Erythroblast (primary cell): ENCODE data around the gene TCEAL7.

ENCODE experiments used
- GATA1 ChIP-seq: IDR thresholded peaks from 2 replicates; pipeline ENCODE4 v1.6.1; 2011; ENCODE audit warnings: low read depth, mild to moderate bottlenecking, control low read depth, low read length, moderate library complexity
- POLR2A ChIP-seq: IDR thresholded peaks from 2 replicates; pipeline ENCODE4 v1.6.1; 2011; ENCODE audit warnings: mild to moderate bottlenecking, low read length

DNA sequence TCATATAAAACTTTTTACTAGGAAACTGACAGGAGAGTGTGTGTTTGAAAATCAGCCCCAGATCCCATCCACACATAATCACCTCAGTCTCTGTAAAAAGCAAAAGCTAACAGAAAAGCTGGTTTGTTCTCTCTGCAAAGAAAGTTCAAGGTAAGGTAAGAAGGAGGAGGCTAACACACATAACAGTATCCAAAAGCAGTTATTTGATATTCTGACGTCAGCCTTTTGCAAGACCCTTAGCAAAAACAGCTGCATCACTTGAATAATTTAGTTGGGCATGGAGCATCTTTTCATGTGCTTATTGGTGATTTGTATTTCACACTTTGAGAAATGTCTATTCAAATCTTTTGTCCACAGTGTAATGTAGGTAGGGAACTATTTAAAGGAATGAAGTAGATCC, 31.8 kb downstream of the TCEAL7 start:
- no peak for TF ChIP-seq POLR2A
- no peak for TF ChIP-seq GATA1
